IMR-90 (cell line): ENCODE measurements around the gene ZCCHC7.

Source experiments
- BHLHE40 ChIP-seq: fragments of 150-350 bp; IDR thresholded peaks from 2 replicates; pipeline ENCODE4 v1.6.1; 2016; ENCODE audit warnings: mild to moderate bottlenecking, low read depth, low read length
- CEBPB ChIP-seq: IDR thresholded peaks from 2 replicates; pipeline ENCODE4 v1.6.1; 2012; ENCODE audit warnings: low read depth, low read length, improper control_type of control experiment
- CHD1 ChIP-seq: IDR thresholded peaks from 2 replicates; pipeline ENCODE4 v1.6.1; 2012; ENCODE audit warnings: low read depth, low read length, improper control_type of control experiment
- MAFK ChIP-seq: IDR thresholded peaks from 2 replicates; pipeline ENCODE4 v1.6.1; 2012; ENCODE audit warnings: low read depth, low read length, improper control_type of control experiment
- MAZ ChIP-seq: IDR thresholded peaks from 2 replicates; pipeline ENCODE4 v1.6.1; 2012; ENCODE audit warnings: low read depth, mild to moderate bottlenecking, low read length, improper control_type of control experiment, moderate library complexity, borderline replicate concordance
- MXI1 ChIP-seq: IDR thresholded peaks from 2 replicates; pipeline ENCODE4 v1.6.1; 2012; ENCODE audit warnings: low read depth, mild to moderate bottlenecking, low read length, moderate library complexity, borderline replicate concordance
- NFE2L2 ChIP-seq: fragments of 150-350 bp; IDR thresholded peaks from 2 replicates; pipeline ENCODE4 v1.6.1; 2016; ENCODE audit warnings: low read depth, mild to moderate bottlenecking, low read length
- POLR2A ChIP-seq: IDR thresholded peaks from 2 replicates; pipeline ENCODE4 v1.6.1; 2012; ENCODE audit warnings: mild to moderate bottlenecking, low read depth, low read length
- RAD21 ChIP-seq: IDR thresholded peaks from 2 replicates; pipeline ENCODE4 v1.6.1; 2012; ENCODE audit warnings: low read length, improper control_type of control experiment
- RCOR1 ChIP-seq: IDR thresholded peaks from 2 replicates; pipeline ENCODE4 v1.6.1; 2012; ENCODE audit warnings: mild to moderate bottlenecking, low read length, improper control_type of control experiment; ENCODE audit not compliant: insufficient replicate concordance
- RFX5 ChIP-seq: IDR thresholded peaks from 2 replicates; pipeline ENCODE4 v1.8.0; 2012; ENCODE audit warnings: low read depth, mild to moderate bottlenecking, low read length, moderate library complexity
- SMC3 ChIP-seq: fragments of 150-350 bp; IDR thresholded peaks from 2 replicates; pipeline ENCODE4 v1.6.1; 2016; ENCODE audit warnings: low read depth, mild to moderate bottlenecking, antibody characterized with exemption, low read length, moderate library complexity
- TF ChIP-seq, protein P1 (sequence below): conservative IDR thresholded peaks from 2 replicates; pipeline ENCODE4 v1.5.1; 2012; ENCODE audit warnings: mild to moderate bottlenecking, low read depth, low read length, improper control_type of control experiment
- TF ChIP-seq, protein P2 (sequence below): fragments of 150-350 bp; IDR thresholded peaks from 2 replicates; pipeline ENCODE4 v1.6.1; 2017; ENCODE audit warnings: mild to moderate bottlenecking, antibody characterized with exemption, low read length, low read depth

DNA sequence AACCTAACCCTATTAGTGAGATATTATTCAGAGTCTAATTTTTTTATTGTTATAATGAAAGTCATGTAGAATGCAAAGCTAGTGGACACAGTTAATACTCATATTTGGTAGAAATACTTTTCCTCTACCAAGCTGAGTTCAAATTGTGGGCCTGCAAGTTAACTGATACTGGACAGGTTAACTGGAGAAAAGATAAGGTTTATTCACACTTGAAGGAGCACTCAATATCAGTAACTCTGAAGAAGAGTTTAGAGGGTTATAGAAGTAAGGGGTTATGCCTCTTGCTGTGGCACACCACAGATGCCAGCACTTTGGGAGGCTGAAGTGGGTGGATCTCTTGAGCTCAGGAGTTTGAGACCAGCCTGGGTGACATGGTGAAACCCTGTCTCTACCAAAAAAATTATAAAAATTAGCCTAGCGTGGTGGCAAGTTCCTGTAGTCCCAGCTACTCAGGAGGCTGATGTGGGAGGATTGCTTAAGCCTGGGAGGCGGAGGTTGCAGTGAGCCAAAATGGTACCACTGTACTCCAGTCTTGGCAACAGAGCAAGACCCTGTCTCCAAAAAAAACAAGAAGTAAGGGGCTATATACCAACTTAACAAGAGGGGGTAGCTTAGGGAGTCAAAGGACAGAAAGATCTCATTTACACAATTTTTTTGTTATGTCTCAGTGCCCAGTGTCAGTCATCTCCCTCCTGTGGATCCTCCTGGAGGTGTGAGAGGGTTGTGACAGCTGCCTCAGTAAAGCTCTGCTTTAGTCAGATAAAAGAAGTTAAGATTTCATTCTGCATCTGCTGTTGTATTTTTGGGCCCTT is 180.9 kb downstream of the ZCCHC7 start:
- TF ChIP-seq, protein P1, sequence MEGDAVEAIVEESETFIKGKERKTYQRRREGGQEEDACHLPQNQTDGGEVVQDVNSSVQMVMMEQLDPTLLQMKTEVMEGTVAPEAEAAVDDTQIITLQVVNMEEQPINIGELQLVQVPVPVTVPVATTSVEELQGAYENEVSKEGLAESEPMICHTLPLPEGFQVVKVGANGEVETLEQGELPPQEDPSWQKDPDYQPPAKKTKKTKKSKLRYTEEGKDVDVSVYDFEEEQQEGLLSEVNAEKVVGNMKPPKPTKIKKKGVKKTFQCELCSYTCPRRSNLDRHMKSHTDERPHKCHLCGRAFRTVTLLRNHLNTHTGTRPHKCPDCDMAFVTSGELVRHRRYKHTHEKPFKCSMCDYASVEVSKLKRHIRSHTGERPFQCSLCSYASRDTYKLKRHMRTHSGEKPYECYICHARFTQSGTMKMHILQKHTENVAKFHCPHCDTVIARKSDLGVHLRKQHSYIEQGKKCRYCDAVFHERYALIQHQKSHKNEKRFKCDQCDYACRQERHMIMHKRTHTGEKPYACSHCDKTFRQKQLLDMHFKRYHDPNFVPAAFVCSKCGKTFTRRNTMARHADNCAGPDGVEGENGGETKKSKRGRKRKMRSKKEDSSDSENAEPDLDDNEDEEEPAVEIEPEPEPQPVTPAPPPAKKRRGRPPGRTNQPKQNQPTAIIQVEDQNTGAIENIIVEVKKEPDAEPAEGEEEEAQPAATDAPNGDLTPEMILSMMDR = no peak
- TF ChIP-seq RFX5 (no peak), SMC3 (no peak), POLR2A (no peak), MXI1 (no peak), CHD1 (no peak), MAFK (no peak), NFE2L2 (no peak), BHLHE40 (no peak), RAD21 (no peak), RCOR1 (no peak), MAZ (no peak), CEBPB (no peak)
- TF ChIP-seq, protein P2, sequence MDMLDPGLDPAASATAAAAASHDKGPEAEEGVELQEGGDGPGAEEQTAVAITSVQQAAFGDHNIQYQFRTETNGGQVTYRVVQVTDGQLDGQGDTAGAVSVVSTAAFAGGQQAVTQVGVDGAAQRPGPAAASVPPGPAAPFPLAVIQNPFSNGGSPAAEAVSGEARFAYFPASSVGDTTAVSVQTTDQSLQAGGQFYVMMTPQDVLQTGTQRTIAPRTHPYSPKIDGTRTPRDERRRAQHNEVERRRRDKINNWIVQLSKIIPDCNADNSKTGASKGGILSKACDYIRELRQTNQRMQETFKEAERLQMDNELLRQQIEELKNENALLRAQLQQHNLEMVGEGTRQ = no peak
